OCI-LY3 (cell line): Measurements from ENCODE around the gene ZNF534.
"Not testable (repeated sequence)": the region's sequence is repeated elsewhere in the genome, so short reads cannot be mapped to it uniquely, and the experiment has no call there.

Source experiments
- CTCF ChIP-seq: fragments of 200-600, 300-600 bp; sonication (generic); IDR thresholded peaks from 2 replicates; pipeline ENCODE4 v1.5.1; 2014; ENCODE audit warnings: antibody characterized with exemption, low read length, low read depth
- EZH2phosphoT487 ChIP-seq: fragments of 200-600 bp; shearing (Covaris generic); IDR thresholded peaks from 2 replicates; pipeline ENCODE4 v1.6.1; 2018; ENCODE audit warnings: antibody characterized with exemption, mixed run types, low read depth

- not testable (repeated sequence) for TF ChIP-seq EZH2phosphoT487, CTCF
These were observed 56.8 kb downstream of the ZNF534 start for GRCh38 chr19:52485561-52486240.
